ENCODE results near the gene SNX8.
A peak's percentile ranks its signal among the peaks of the same experiment; 100 is the strongest.
"Not testable (repeated sequence)": the region's sequence is repeated elsewhere in the genome, so short reads cannot be mapped to it uniquely, and the experiment has no call there.

Gene SNX8, protein sequence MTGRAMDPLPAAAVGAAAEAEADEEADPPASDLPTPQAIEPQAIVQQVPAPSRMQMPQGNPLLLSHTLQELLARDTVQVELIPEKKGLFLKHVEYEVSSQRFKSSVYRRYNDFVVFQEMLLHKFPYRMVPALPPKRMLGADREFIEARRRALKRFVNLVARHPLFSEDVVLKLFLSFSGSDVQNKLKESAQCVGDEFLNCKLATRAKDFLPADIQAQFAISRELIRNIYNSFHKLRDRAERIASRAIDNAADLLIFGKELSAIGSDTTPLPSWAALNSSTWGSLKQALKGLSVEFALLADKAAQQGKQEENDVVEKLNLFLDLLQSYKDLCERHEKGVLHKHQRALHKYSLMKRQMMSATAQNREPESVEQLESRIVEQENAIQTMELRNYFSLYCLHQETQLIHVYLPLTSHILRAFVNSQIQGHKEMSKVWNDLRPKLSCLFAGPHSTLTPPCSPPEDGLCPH

GRCh38 chr7:2314209-2314955, at the start of gene SNX8:
Gene SNX8 (minus strand): TSS chr7:2314441. CDS start chr7:2314421, 20 bp downstream.
- peak; percentile 94 to 95 for DNase-seq

GRCh38 chr7:2362385-2363088, 48.3 kb upstream of the SNX8 start:
- no peak for DNase-seq

GRCh38 chr7:2360796-2361195, 46.6 kb upstream of the SNX8 start:
- no peak for DNase-seq

- no peak for DNase-seq
Observed at GRCh38 chr7:2359610-2360009, 45.4 kb upstream of the SNX8 start.

- no peak for DNase-seq
Observed at GRCh38 chr7:2358968-2359527, 44.8 kb upstream of the SNX8 start.

- no peak for DNase-seq
Observed at GRCh38 chr7:2357571-2357970, 43.3 kb upstream of the SNX8 start.

- DNase-seq = no peak
Observed at GRCh38 chr7:2357165-2357564, 42.9 kb upstream of the SNX8 start.

- no peak for DNase-seq
Observed at GRCh38 chr7:2355705-2356008, 41.4 kb upstream of the SNX8 start.

GRCh38 chr7:2354939-2355704, 40.9 kb upstream of the SNX8 start:
- DNase-seq = no peak

- DNase-seq = peak; percentile 89 to 92
Observed at GRCh38 chr7:2354186-2354938, 40.1 kb upstream of the SNX8 start, which contains the start of gene EIF3B. Gene EIF3B (plus strand): TSS chr7:2354827. CDS start chr7:2354922, 95 bp downstream.

DNA sequence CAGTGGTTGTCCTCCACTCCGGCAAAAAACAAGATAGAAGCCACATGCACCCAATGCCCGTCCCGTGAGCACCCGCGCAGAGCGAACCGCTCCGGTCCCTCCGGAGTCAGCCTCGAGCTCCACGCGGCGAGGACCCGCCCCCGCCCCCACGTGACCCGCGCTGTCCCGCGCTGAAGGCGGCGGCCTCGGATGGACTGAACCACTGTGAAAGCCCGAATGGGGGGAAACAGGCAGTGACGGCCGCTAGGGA, 39.6 kb upstream of the SNX8 start:
- peak; percentile 91 for DNase-seq

DNA sequence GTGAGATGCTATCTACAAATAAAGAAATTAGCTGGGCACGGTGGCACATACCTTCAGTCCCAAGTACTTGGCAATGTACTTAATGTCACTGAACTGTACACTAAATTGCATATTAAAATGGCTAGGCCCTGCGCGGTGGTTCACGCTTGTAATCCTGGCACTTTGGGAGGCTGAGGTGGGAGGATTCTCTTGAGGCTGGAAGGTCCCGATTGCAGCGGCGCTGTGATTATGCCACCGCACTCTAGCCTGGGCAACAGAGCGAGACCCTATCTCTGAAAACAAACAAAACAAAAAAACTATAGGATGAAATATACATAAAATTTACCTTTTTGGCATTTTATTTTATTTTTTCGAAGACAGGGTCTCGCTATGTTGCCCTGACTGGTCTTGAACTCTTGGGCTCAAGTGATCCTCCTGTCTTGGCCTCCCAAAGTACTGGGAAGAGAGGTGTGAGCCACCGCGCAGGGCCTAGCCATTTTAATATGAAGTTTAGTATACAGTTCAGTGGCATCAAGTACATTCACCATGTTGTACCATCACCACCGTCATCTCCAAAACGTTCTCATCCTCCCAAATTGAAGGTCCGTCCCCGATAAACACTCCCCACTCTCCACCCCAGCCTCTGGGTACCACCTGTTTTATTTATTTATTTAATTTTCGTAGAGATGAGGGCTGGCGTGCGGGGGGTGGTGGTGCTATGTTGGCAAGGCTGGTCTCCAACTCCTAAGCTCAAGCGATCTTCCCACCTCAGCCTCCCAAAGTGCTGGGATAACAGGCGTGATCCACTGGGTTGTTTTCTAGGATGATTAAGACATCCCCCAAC, 39.1 kb upstream of the SNX8 start:
- DNase-seq = peak in 1 of 2 donors; percentile 2

DNA sequence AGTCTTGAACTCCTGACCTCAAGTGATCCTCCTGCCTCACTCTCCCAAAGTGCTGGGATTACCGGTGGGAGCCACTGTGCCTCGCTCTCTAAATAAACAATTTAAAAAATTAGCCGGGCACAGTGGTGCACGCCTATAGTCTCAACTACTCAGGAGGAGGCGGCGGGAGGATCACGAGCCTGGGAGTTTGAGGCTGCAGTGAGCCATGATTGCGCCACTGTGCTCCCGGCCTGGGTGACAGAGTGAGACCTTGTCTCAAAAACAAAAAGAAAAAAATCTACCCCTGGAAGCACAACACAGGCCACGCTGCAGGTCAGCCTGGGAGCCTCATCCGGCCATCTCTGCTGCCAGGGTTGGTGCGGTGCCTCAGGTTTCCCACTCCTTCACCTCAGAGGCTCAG, 36.6 kb upstream of the SNX8 start:
- DNase-seq = no peak

GRCh38 chr7:2350055-2350454, 35.8 kb upstream of the SNX8 start:
- no peak for DNase-seq

GRCh38 chr7:2347351-2348063, 33.3 kb upstream of the SNX8 start:
- DNase-seq = not testable (repeated sequence)

- DNase-seq = no peak
Observed at GRCh38 chr7:2336626-2337299, 22.5 kb upstream of the SNX8 start.

- not testable (repeated sequence) for DNase-seq
Observed at GRCh38 chr7:2332606-2333231, 18.5 kb upstream of the SNX8 start.

DNA sequence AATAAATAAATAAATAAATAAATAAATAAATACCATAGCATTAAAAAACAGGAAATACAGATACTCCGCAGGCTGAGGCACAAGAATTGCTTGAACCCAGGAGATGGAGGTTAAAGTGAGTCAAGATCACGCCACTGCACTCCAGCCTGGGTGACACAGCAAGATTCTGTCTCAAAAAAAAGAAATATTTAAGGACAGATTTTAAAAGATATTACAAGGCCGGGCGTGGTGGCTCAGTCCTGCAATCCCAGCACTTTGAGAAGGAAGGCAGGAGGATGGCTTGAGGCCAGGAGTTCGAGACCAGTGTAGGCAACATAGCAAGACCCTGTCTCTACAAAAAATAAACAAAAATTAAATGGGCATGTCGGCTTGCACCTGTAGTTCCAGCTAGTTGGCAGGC, 17.5 kb upstream of the SNX8 start:
- DNase-seq = no peak

DNA sequence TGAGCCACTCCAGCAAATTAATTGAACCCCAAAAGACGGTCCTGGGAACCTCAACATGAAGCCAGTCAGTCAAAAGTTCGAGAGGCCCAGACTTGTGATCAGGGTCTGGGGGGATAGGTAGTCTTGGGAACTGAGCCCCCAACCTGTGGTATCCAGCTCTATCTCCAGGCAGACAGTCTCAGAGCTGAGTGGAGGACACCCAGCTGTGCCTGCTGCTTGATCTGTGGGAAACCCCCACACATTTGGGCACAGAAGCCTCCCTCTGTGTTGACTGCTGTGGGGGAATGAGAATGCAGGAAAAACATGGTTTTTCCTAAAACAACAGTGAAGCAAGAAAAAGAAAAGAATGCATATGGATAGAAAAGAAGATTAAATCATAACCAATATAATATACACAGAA, 16.3 kb upstream of the SNX8 start:
- DNase-seq = no peak

Measured in CD4-positive, alpha-beta T cell treated with Interleukin-1 beta for 1 hour (primary cell).